WTC11 (cell line): ENCODE results near the gene TBX3. TPM values are rescaled to one million over a fixed set of nuclear protein-coding genes. Genes with fewer than 3 reads are reported as not detected.

Experiments used
- ATAC-seq: fragments of 200-7000 bp; cut with Tn5 transposase; 2 replicates; pipeline ENCODE4 v1.10.0; 2021; ENCODE audit warnings: mild to moderate bottlenecking, moderate library complexity
- CTCF ChIA-PET: fragments of 300-600 bp; sonication (Branson Sonifier 250); formaldehyde crosslinking; loops from one replicate; lab custom pipeline; 2021; ENCODE audit warnings: antibody characterized with exemption; lab: Charles Lee
- POLR2A ChIA-PET: fragments of 350-600 bp; sonication (Branson Sonifier 250); formaldehyde crosslinking; loops from one replicate; lab custom pipeline; 2021; ENCODE audit warnings: antibody characterized with exemption; lab: Charles Lee
- DNase-seq: peaks from one replicate; pipeline ENCODE4 v3.0.0; 2021; ENCODE audit warnings: low spot score
- H3K27ac Mint-ChIP-seq: 2 replicates; pipeline ENCODE4 v1.8.0; 2021; ENCODE audit warnings: mixed read lengths
- H3K27me3 Mint-ChIP-seq: 2 replicates; pipeline ENCODE4 v1.8.0; 2021; ENCODE audit warnings: low read depth, mild to moderate bottlenecking, moderate library complexity, mixed read lengths
- H3K36me3 Mint-ChIP-seq: 2 replicates; pipeline ENCODE4 v1.8.0; 2021; ENCODE audit warnings: mixed read lengths
- H3K4me1 Mint-ChIP-seq: 2 replicates; pipeline ENCODE4 v1.8.0; 2022; ENCODE audit warnings: mixed read lengths
- H3K4me3 Mint-ChIP-seq: 2 replicates; pipeline ENCODE4 v1.8.0; 2021; ENCODE audit warnings: mild to moderate bottlenecking, moderate library complexity, mixed read lengths
- H3K9me3 Mint-ChIP-seq: 2 replicates; pipeline ENCODE4 v1.8.0; 2021; ENCODE audit warnings: mixed read lengths
- AR ChIP-seq: fragments of 250-450 bp; sonication (Bioruptor Pico); IDR thresholded peaks from 2 replicates; pipeline ENCODE4 v1.9.0; 2021; ENCODE audit warnings: mild to moderate bottlenecking
- CBFB ChIP-seq: sonication (generic); formaldehyde crosslinking; IDR thresholded peaks from 2 replicates; pipeline ENCODE4 v1.8.1; 2022; ENCODE audit warnings: mild to moderate bottlenecking, low read depth, missing genetic modification reagents
- CTCF ChIP-seq: fragments of 200-600 bp; IDR thresholded peaks from 2 replicates; pipeline ENCODE4 v1.8.0; 2022; ENCODE audit warnings: antibody characterized with exemption
- E2F5 ChIP-seq: sonication (generic); formaldehyde crosslinking; IDR thresholded peaks from 2 replicates; pipeline ENCODE4 v1.8.1; 2022; ENCODE audit warnings: mild to moderate bottlenecking, moderate library complexity, missing genetic modification reagents
- FOXP4 ChIP-seq: sonication (generic); formaldehyde crosslinking; IDR thresholded peaks from 2 replicates; pipeline ENCODE4 v1.8.0; 2022; ENCODE audit warnings: mild to moderate bottlenecking, missing genetic modification reagents
- GABPB1 ChIP-seq: sonication (generic); formaldehyde crosslinking; IDR thresholded peaks from 2 replicates; pipeline ENCODE4 v1.8.1; 2023; ENCODE audit warnings: mild to moderate bottlenecking, missing genetic modification reagents
- HMGA2 ChIP-seq: fragments of 250-450 bp; sonication (Bioruptor Pico); IDR thresholded peaks from 2 replicates; pipeline ENCODE4 v1.4.0; 2021; ENCODE audit warnings: mild to moderate bottlenecking, moderate library complexity
- JAZF1 ChIP-seq: fragments of 250-450 bp; sonication (Bioruptor Pico); IDR thresholded peaks from 2 replicates; pipeline ENCODE4 v1.9.0; 2021; ENCODE audit warnings: moderate library complexity, mild to moderate bottlenecking, inconsistent platforms
- JUN ChIP-seq: sonication (generic); formaldehyde crosslinking; IDR thresholded peaks from 2 replicates; pipeline ENCODE4 v1.8.0; 2023; ENCODE audit warnings: mild to moderate bottlenecking, missing genetic modification reagents
- MAX ChIP-seq: sonication (generic); formaldehyde crosslinking; IDR thresholded peaks from 2 replicates; pipeline ENCODE4 v1.8.0; 2022; ENCODE audit warnings: mild to moderate bottlenecking, missing genetic modification reagents
- NFE2L1 ChIP-seq: sonication (generic); formaldehyde crosslinking; IDR thresholded peaks from 2 replicates; pipeline ENCODE4 v1.8.1; 2023; ENCODE audit warnings: missing genetic modification reagents
- PREB ChIP-seq: sonication (generic); formaldehyde crosslinking; IDR thresholded peaks from 2 replicates; pipeline ENCODE4 v1.8.1; 2022; ENCODE audit warnings: mild to moderate bottlenecking, missing genetic modification reagents, moderate library complexity, borderline replicate concordance
- SOX15 ChIP-seq: fragments of 250-450 bp; sonication (Bioruptor Pico); IDR thresholded peaks from 2 replicates; pipeline ENCODE4 v1.9.0; 2021; ENCODE audit warnings: mild to moderate bottlenecking
- TEAD4 ChIP-seq: sonication (generic); formaldehyde crosslinking; IDR thresholded peaks from 2 replicates; pipeline ENCODE4 v1.8.0; 2022; ENCODE audit warnings: mild to moderate bottlenecking, missing genetic modification reagents
- ZNF263 ChIP-seq: sonication (generic); formaldehyde crosslinking; IDR thresholded peaks from 2 replicates; pipeline ENCODE4 v1.8.1; 2022; ENCODE audit warnings: low read depth, mild to moderate bottlenecking, moderate library complexity, missing genetic modification reagents
- ZNF396 ChIP-seq: fragments of 250-450 bp; sonication (Bioruptor Pico); IDR thresholded peaks from 2 replicates; pipeline ENCODE4 v1.8.0; 2021; ENCODE audit warnings: mild to moderate bottlenecking, moderate library complexity, borderline replicate concordance
- ZNF425 ChIP-seq: fragments of 250-450 bp; sonication (Bioruptor Pico); conservative IDR thresholded peaks from 2 replicates; pipeline ENCODE4 v1.9.0; 2021; ENCODE audit warnings: mild to moderate bottlenecking
- ZNF512 ChIP-seq: sonication (generic); formaldehyde crosslinking; IDR thresholded peaks from 2 replicates; pipeline ENCODE4 v1.8.1; 2022; ENCODE audit warnings: missing genetic modification reagents, borderline replicate concordance
- ZSCAN18 ChIP-seq: fragments of 250-450 bp; sonication (Bioruptor Pico); IDR thresholded peaks from 2 replicates; pipeline ENCODE4 v2.1.2; 2022; ENCODE audit warnings: mild to moderate bottlenecking, moderate library complexity
- total RNA-seq: library from RNA; stranded (reverse); gene quantifications from 3 replicates; pipeline ENCODE4 v1.2.3, GENCODE V29; 2021

Gene TBX3
- total RNA-seq, 1 experiment from 2014 or later: 2.2 TPM

- CTCF ChIA-PET: interaction anchor here (1.0 to 3.1 kb wide), 3 partner anchors 10 to 494 kb away, joined by 3 to 24 read pairs (median 6); partner anchors contain the start of gene TBX3
- 0 out of 2 replicates have a peak overlapping the region, but pooled peaks have one; percentile 12 for H3K4me3 Mint-ChIP-seq
- H3K36me3 Mint-ChIP-seq: no peaks in the 10 kb centered on the region
- TF ChIP-seq SOX15 (no peak), PREB (no peak), NFE2L1 (CRISPR knock-in tag) (no peak), FOXP4 (CRISPR knock-in tag) (no peak), ZNF512 (CRISPR knock-in tag) (no peak), CTCF (no peak), E2F5 (no peak), JAZF1 (no peak), AR (CRISPR knock-in tag) (no peak), ZNF396 (no peak), JUN (no peak), CBFB (CRISPR knock-in tag) (no peak), ZNF263 (no peak), MAX (CRISPR knock-in tag) (no peak), ZNF425 (CRISPR knock-in tag) (no peak), HMGA2 (CRISPR knock-in tag) (no peak), ZSCAN18 (CRISPR knock-in tag) (no peak), GABPB1 (CRISPR knock-in tag) (no peak), TEAD4 (CRISPR knock-in tag) (no peak)
- no peaks in the 10 kb centered on the region for H3K9me3 Mint-ChIP-seq
- H3K4me1 Mint-ChIP-seq: peaks cover 75% of the 10 kb centered on the region
- ATAC-seq (no peak), DNase-seq (no peak)
- H3K27ac Mint-ChIP-seq: no peak overlapping the region
- POLR2A ChIA-PET: interaction anchor here (0.6 kb wide), 1 partner anchor 27 kb away, joined by 3 read pairs; no protein-coding TSS in a partner anchor
- H3K27me3 Mint-ChIP-seq: peaks cover 100% of the 10 kb centered on the region
Observed at GRCh38 chr12:114672817-114673168, 11.2 kb downstream of the TBX3 start.
